Measurements from ENCODE around the gene BCKDK.
"Not testable (repeated sequence)": the region's sequence is repeated elsewhere in the genome, so short reads cannot be mapped to it uniquely, and the experiment has no call there.

The BCKDK gene

GRCh38 chr16:31127182-31127581 lies 19.0 kb downstream of the BCKDK start:
- DNase-seq (ENCODE audit: low spot score): no peak

DNA sequence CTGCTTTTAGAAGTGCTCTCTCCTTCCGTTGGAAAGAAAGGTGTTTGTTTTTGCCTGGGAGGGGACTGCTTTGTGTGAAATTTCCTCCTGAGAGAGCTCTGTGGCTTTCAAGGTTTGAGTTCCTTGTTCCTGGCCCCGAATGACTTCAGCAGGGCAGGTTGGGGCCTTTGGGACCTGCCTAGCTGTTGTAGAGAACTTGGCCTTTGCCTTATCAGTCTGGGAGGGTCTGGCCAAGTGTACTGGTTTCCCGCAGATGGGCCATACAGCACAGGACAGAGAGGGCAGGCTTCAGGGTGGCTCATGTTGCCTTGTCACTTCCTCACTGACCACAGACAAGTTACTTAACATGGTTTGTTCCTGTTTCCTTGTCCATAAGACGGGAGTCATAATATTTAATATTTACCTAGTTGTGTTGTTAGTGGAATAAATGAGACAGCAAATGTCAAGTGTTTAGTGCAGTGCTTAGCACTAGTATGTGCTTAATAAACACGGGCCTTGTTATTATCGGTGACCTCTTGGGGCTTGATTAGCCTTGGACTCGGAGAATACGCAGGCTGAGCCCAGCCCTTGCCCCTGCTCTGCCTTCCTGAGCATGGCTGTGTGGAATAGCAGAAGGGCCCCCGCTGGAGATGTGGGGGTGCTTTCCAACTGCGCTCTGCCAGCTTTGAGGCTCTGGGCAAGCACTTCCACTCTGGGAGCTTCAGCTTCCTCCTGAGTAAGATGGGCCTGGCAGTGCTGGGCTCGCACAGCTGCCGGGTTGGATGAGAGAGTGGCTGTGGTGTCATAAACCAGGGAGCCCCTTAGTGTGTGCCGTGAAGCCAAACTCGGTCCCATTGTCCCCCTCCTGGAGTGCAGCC lies 20.8 kb downstream of the BCKDK start:
- no peak for DNase-seq (ENCODE audit: low spot score)

DNA sequence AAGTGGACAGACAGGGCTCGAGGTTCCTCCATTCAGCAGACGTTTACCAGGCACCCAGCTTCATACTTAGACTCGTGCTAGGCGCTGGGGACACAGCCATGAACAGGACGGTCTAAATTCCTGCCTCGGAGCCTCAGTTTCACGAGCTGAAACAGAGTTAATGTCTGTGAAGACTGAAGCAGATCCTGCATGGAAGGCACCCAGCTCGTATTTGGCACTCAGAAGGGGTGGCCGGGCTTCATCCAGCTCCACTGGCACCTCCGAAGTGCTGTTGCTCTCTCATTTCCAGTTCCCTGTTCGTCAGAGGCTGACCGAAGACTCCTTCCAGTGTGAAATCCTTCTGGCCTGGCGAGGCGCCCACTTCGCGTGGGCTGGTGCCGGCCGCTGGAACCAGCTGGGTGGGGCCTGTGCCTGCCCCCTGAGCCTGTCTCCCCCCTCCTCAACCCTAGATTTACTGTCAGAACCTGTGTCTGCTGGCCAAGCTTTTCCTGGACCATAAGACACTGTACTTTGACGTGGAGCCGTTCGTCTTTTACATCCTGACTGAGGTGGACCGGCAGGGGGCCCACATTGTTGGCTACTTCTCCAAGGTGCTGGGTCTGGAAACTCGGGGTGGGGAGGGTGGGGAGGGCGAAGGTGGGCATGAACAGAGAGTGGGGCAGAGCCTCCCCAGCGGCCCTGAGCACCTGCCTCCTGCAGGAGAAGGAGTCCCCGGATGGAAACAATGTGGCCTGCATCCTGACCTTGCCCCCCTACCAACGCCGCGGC lies 21.6 kb downstream of the BCKDK start:
- no peak for DNase-seq (ENCODE audit: low spot score)

DNA sequence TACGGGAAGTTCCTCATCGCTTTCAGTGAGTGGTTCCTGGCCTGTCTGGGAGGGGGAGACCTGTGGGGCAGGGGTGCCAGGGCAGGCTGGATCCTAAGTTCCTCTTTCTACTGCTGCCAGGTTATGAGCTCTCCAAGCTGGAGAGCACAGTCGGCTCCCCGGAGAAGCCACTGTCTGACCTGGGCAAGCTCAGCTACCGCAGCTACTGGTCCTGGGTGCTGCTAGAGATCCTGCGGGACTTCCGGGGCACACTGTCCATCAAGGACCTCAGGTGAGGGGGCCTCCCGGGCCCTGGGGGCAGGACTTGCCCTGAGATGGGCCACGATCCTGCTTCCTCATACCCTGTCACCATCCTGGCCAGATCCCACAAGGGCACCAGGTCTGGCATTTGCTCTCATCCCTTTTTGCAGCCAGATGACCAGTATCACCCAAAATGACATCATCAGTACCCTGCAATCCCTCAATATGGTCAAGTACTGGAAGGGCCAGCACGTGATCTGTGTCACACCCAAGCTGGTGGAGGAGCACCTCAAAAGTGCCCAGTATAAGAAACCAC lies 22.2 kb downstream of the BCKDK start:
- DNase-seq (ENCODE audit: low spot score): no peak

GRCh38 chr16:31130899-31131298 lies 22.7 kb downstream of the BCKDK start:
- DNase-seq (ENCODE audit: low spot score): no peak

DNA sequence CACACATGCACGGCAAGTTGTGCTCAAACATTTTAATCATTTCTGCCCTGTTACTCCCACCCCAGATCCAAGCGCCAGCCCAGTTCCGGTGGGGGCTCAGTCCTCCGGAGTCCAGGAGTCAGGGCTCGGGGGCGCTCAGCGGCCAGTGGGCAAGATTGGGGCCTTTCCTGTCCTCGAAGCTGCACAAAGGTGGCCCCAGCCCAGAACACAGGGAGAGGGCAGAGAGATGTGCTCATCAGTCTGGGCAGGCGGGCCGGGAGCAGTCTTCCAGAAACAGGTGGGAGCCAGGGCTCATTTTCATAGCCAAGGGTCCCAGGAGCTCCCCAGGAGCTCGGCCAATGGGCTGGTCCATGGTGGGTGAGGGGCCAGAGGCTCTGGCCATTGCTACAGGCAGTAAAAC lies 23.2 kb downstream of the BCKDK start:
- DNase-seq (ENCODE audit: low spot score): no peak

GRCh38 chr16:31131841-31132271 lies 23.7 kb downstream of the BCKDK start:
- no peak for DNase-seq (ENCODE audit: low spot score)

DNA sequence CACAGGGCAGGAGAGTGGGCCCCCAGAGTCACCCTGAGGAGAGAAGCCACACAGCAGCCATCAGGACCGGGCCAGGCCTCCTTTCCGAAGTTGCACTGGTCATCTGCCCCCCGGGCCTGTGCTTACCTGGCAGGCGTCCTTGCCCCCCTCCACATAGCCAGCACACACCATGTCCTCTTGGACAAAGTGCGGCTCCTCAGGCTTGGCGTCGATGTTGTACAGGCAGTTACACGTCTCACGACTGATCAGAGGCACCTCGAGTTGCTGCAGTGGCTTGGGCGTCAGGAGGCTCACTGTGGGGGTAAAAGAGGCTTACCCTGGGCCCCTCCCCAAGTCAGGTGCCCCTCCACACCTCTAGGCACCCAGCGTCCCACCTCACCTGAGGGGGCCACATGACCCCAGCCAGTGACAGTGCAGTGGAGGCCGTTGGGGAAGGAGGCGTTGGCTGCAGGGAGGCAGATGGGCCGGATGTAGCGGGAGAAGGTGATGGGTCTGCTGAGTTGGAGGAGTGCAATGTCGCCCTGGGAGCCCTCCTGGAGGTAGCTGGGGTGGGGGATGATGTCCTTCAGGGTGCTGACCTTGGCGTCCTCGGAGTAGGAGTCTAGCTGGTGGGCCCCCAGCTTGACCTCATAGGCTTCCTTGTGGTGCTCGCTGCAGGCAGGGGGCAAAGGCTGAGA lies 24.3 kb downstream of the BCKDK start:
- DNase-seq (ENCODE audit: low spot score): no peak

GRCh38 chr16:31133046-31133501 lies 24.9 kb downstream of the BCKDK start:
- DNase-seq (ENCODE audit: low spot score): no peak

GRCh38 chr16:31134091-31134571 lies 25.9 kb downstream of the BCKDK start:
- no peak for DNase-seq (ENCODE audit: low spot score)

DNA sequence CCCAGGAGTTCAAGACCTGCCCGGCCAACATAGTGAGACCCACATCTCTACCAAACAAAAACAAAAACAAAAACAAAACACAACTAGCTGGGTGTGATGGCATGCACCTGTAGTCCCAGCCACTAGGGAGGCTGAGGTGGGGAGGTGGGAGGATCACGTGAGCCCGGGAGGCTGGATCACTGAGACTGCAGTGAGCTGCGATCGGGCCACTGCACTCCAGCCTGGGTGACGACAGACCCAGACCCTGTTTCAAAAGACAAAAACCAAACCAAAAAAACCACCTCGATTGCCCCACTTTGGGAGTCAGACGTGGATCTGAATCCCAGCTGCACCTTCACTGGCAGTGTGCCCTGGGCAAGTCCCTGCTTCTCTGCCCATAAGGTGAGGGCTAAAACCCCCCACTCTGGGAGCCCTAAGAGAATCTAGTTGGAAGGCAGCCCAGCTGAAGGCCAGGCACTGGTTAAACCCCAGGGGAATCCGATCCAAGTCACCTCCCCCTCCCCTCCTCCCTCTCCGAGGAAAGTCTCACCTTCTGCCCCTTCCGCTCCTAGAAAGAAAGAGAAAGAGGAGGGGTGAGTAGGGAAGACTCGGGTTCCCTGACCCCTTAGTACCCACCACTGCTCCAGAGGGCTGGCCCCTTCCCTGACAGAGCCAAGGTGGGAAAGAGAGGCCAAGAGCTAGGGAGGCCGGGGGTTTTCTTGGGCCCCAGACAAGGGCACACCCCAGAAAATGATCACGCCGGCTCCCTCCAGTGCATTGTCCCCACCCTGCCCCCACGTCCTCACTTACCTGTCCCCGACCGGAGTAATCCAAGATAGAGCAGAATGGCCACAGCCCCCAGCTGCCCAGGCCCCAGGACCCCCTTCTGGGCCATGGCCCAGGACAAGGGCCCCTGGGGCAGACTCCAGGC lies 26.7 kb downstream of the BCKDK start:
- no peak for DNase-seq (ENCODE audit: low spot score)

GRCh38 chr16:31135535-31136286 lies 27.5 kb downstream of the BCKDK start, which contains the start of gene PRSS8:
TSS of gene PRSS8 (minus strand) at chr16:31135727. CDS start at chr16:31135498, 229 bp downstream.
- DNase-seq (ENCODE audit: low spot score): no peak

- no peak for DNase-seq (ENCODE audit: low spot score)
Measured at GRCh38 chr16:31136287-31136662, 28.1 kb downstream of the BCKDK start.

GRCh38 chr16:31136822-31137499 lies 28.8 kb downstream of the BCKDK start:
- not testable (repeated sequence) for DNase-seq (ENCODE audit: low spot score)

- peak; percentile 30 for DNase-seq (ENCODE audit: low spot score)
Measured at GRCh38 chr16:31138621-31139578, 30.7 kb downstream of the BCKDK start.

DNA sequence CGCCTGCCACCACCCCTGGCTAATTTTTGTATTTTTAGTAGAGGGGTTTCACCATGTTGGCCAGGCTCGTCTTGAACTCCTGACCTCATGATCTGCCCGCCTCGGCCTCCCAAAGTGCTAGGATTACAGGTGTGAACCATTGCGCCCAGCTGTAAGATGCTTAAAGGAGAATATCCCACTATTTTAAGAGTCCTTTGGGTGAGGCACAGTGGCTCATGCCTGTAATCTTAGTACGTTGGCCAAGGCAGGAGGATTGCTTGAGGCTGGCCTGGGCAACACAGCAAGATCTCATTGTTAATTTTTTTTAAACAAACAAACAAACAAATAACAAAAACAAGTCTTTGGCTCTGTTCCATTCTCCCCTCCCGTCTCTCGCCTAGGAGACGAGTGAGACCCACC lies 32.9 kb downstream of the BCKDK start:
- not testable (repeated sequence) for DNase-seq (ENCODE audit: low spot score)

GRCh38 chr16:31141489-31142108 lies 33.4 kb downstream of the BCKDK start:
- no peak for DNase-seq (ENCODE audit: low spot score)

Data from kidney capillary endothelial cell (primary cell).